A549 (cell line): ENCODE measurements around the gene SULF2. TPM values are rescaled to one million over a fixed set of nuclear protein-coding genes. Genes with fewer than 3 reads are reported as not detected.

ENCODE experiments used
- ATAC-seq, 2 experiments: fragments of 200-7000 bp in 1 of 2; fragments of >200 bp in 1 of 2; cut with Nextera tagmentation in 1 of 2; cut with Tn5 transposase in 1 of 2; 3 replicates each; pipeline versions ENCODE4 v1.8.0 to v1.9.1; 2018 to 2020; ENCODE audit warnings: mild to moderate bottlenecking in 1 of 2, moderate library complexity in 1 of 2
- CTCF ChIA-PET: fragments of 300-600 bp; sonication (Branson Sonifier 250); formaldehyde crosslinking; extraction: SDS; loops from one replicate; lab custom pipeline; 2021; ENCODE audit warnings: antibody characterized with exemption, inconsistent platforms; lab: Yijun Ruan, JAX
- POLR2A ChIA-PET: fragments of 350-600 bp; formaldehyde crosslinking; extraction: SDS; loops from one replicate; lab custom pipeline; 2021; ENCODE audit warnings: antibody characterized with exemption, inconsistent platforms; lab: Yijun Ruan, JAX
- DNase-seq, 2 experiments: peaks; one replicate each; pipeline versions ENCODE4 v3.0.0 to v3.0.0-alpha.2; 2011 to 2016; ENCODE audit warnings: low read depth in 1 of 2, low spot score in 1 of 2
- FAIRE-seq: peaks from 2 replicates; lab custom pipeline; 2011; peaks lifted over from hg19 to GRCh38; lab: Jason Lieb, UNC
- H3K27ac ChIP-seq, 2 experiments: fragments of >200 bp; sonication (Bioruptor Twin); formaldehyde crosslinking; 3 replicates each; pipeline ENCODE4 v1.5.1; 2016 to 2017
- H3K4me1 ChIP-seq: fragments of >200 bp; sonication (Bioruptor Twin); formaldehyde crosslinking; 3 replicates; pipeline ENCODE4 v1.6.1; 2016
- H3K4me2 ChIP-seq: fragments of >200 bp; sonication (Bioruptor Twin); formaldehyde crosslinking; 3 replicates; pipeline ENCODE4 v1.6.1; 2016
- H3K4me3 ChIP-seq: fragments of >200 bp; sonication (Bioruptor Twin); formaldehyde crosslinking; 3 replicates; pipeline ENCODE4 v1.5.1; 2016
- H3K9me3 ChIP-seq: fragments of >200 bp; sonication (Bioruptor Twin); formaldehyde crosslinking; 3 replicates; pipeline ENCODE4 v1.6.1; 2016
- CBX8 ChIP-seq: fragments of 200-600 bp; sonication (generic); IDR thresholded peaks from 2 replicates; pipeline ENCODE4 v1.6.1; 2016
- CHD2 ChIP-seq: fragments of 150-350 bp; IDR thresholded peaks from 2 replicates; pipeline ENCODE4 v1.6.1; 2014; ENCODE audit warnings: low read length; ENCODE audit not compliant: partially characterized antibody
- EHF ChIP-seq: fragments of 250-450 bp; sonication (Bioruptor Pico); IDR thresholded peaks from 2 replicates; pipeline ENCODE4 v1.5.0; 2020; ENCODE audit warnings: mild to moderate bottlenecking
- EP300 ChIP-seq, 2 experiments: fragments of >200 bp; sonication (Bioruptor Twin); formaldehyde crosslinking; IDR thresholded peaks; 2 replicates in 1 of 2; 3 replicates in 1 of 2; pipeline ENCODE4 v1.6.1; 2016 to 2017
- FOXS1 ChIP-seq: fragments of 250-450 bp; sonication (Bioruptor Pico); IDR thresholded peaks from 2 replicates; pipeline ENCODE4 v1.5.0; 2020; ENCODE audit warnings: mild to moderate bottlenecking, moderate library complexity
- HES2 ChIP-seq: fragments of >200 bp; sonication (Bioruptor Twin); formaldehyde crosslinking; IDR thresholded peaks from 2 replicates; pipeline ENCODE4 v1.6.1; 2016
- HEYL ChIP-seq: fragments of 250-450 bp; sonication (Bioruptor Pico); IDR thresholded peaks from 2 replicates; pipeline ENCODE4 v1.8.0; 2021; ENCODE audit warnings: mild to moderate bottlenecking, moderate library complexity
- HOXA7 ChIP-seq: fragments of 250-450 bp; sonication (Bioruptor Pico); IDR thresholded peaks from 2 replicates; pipeline ENCODE4 v1.5.0; 2020; ENCODE audit warnings: mild to moderate bottlenecking, moderate library complexity
- HOXB13 ChIP-seq: fragments of 250-450 bp; sonication (Bioruptor Pico); IDR thresholded peaks from 2 replicates; pipeline ENCODE4 v1.5.0; 2020; ENCODE audit warnings: low read depth, mild to moderate bottlenecking, moderate library complexity
- HOXB5 ChIP-seq: fragments of 250-450 bp; sonication (Bioruptor Pico); IDR thresholded peaks from 2 replicates; pipeline ENCODE4 v1.5.0; 2020; ENCODE audit warnings: mild to moderate bottlenecking, moderate library complexity
- JUN ChIP-seq, 2 experiments: fragments of >200 bp; sonication (Bioruptor Twin); formaldehyde crosslinking; IDR thresholded peaks; 2 replicates in 1 of 2; 3 replicates in 1 of 2; pipeline ENCODE4 v1.6.1; 2016 to 2017
- MAFK ChIP-seq: fragments of 450-650 bp; IDR thresholded peaks from 2 replicates; pipeline ENCODE4 v1.6.1; 2014; ENCODE audit not compliant: partially characterized antibody
- NFE2L2 ChIP-seq: fragments of 150-350 bp; conservative IDR thresholded peaks from 2 replicates; pipeline ENCODE4 v1.6.1; 2014; ENCODE audit warnings: low read length
- PBX3 ChIP-seq: IDR thresholded peaks from 2 replicates; pipeline ENCODE4 v1.6.1; 2012
- POLR2AphosphoS2 ChIP-seq: conservative IDR thresholded peaks from 2 replicates; pipeline ENCODE4 v1.6.1; 2012; ENCODE audit warnings: low read length, improper control_type of control experiment, inconsistent platforms
- RAD21 ChIP-seq, 2 experiments: fragments of >200 bp in 1 of 2; sonication (Bioruptor Twin) in 1 of 2; formaldehyde crosslinking in 1 of 2; IDR thresholded peaks in 1 of 2; conservative IDR thresholded peaks in 1 of 2; 2 replicates in 1 of 2; 3 replicates in 1 of 2; pipeline ENCODE4 v1.6.1; 2012 to 2018; ENCODE audit warnings: inconsistent platforms in 1 of 2
- RFX5 ChIP-seq: fragments of 450-650 bp; IDR thresholded peaks from 2 replicates; pipeline ENCODE4 v1.7.1; 2014; ENCODE audit warnings: antibody characterized with exemption, mild to moderate bottlenecking, moderate library complexity
- TP53 ChIP-seq: fragments of 250-450 bp; sonication (Bioruptor Pico); IDR thresholded peaks from 2 replicates; pipeline ENCODE4 v1.5.0; 2021; ENCODE audit warnings: mild to moderate bottlenecking, moderate library complexity
- USF2 ChIP-seq: fragments of 450-650 bp; IDR thresholded peaks from 2 replicates; pipeline ENCODE4 v1.6.1; 2014; ENCODE audit warnings: antibody characterized with exemption
- ZFP36 ChIP-seq: fragments of 450-650 bp; IDR thresholded peaks from 2 replicates; pipeline ENCODE4 v1.6.1; 2014; ENCODE audit warnings: borderline replicate concordance; ENCODE audit not compliant: partially characterized antibody
- WGBS: methylation state at CpG from one replicate; pipeline ENCODE4 v1.1.6; 2017; ENCODE audit errors: missing lambda C conversion rate; 5-methylcytosine and 5-hydroxymethylcytosine counted together
- polyA plus RNA-seq, 4 experiments: library from polyadenylated mRNA; depleted of rRNA in 3 of 4; stranded (reverse); fragments of >200 nt; fragmentation: RNase III in 1 of 4; extraction: RNeasy Plus Mini Kit Qiagen cat#74134 plus additional on column Dnase treatment in 1 of 4; gene quantifications; 2 replicates in 3 of 4; 3 replicates in 1 of 4; pipeline ENCODE4 v1.2.3, GENCODE V29; 2011 to 2017
- TF ChIP-seq, protein P1 (sequence below): fragments of 250-450 bp; sonication (Bioruptor Pico); IDR thresholded peaks from 2 replicates; pipeline ENCODE4 v1.5.0; 2020; ENCODE audit warnings: low read depth, mild to moderate bottlenecking, moderate library complexity
- TF ChIP-seq, protein P2 (sequence below): fragments of 150-350 bp; IDR thresholded peaks from 2 replicates; pipeline ENCODE4 v1.6.1; 2014; ENCODE audit warnings: low read depth, mild to moderate bottlenecking, low read length

Gene SULF2
- polyA plus RNA-seq, 2 of the 4 experiments (the other 2 are of a cell fraction), result 5.8 to 16.8 TPM

- ChIA-PET POLR2A (no interaction called here), CTCF (no interaction called here)
- Histone ChIP-seq H3K9me3 (no peaks in the 10 kb centered on the region), H3K4me1 (no peaks in the 10 kb centered on the region), H3K4me2 (no peak overlapping the region), H3K4me3 (no peak overlapping the region), H3K27ac (no peak overlapping the region)
- 80% methylated on average over 32 of the region's 32 CpGs for WGBS
- no peak for DNase-seq
- FAIRE-seq, result no peak
- no peak for TF ChIP-seq RFX5
- no peak for TF ChIP-seq USF2
- no peak for TF ChIP-seq HEYL (CRISPR knock-in tag)
- TF ChIP-seq MAFK, result peak; percentile 5
- no peak for ATAC-seq
These were observed 27.9 kb downstream of the SULF2 start for GRCh38 chr20:47757145-47758035.

DNA sequence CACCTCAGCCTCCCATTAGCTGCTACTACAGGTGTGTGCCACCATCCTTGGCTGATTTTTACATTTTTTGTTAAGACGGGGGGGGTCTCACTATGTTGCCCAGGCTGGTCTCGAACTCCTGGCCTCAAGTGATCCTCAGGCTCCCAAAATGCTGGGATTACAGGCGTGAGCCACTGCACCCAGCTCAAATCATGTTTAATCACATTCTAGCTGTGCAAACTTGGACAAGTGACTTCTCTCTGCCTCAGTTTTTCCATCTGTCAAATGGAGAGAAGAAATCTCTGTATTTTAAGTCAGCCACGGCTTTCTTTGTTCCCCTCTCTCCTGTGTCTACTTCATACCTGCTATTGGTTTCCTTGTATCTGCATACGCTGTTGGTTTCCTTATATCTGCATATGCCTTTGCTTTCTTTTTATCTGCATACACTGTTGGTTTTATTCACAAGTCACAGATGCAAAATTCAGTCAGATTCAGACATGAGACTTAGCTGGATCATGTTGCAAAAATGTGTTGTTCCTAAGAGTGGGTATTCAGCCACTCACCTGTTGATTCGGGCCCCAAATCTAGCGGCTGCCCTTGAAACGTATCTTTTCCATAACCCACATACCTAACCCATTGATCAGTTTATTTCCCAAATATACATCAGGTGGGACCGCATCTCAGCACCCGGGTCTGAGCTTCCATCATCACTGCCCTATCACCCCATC lies 30.2 kb downstream of the SULF2 start:
- DNase-seq (no peak), FAIRE-seq (no peak), ATAC-seq (no peak)
- Histone ChIP-seq H3K4me1 (no peaks in the 10 kb centered on the region), H3K4me3 (no peak overlapping the region), H3K4me2 (no peak overlapping the region), H3K9me3 (no peaks in the 10 kb centered on the region), H3K27ac (no peak overlapping the region)
- TF ChIP-seq FOXS1, result no peak
- TF ChIP-seq JUN (IDR thresholded peaks at IDR 0.05), result no peak
- TF ChIP-seq HES2, result no peak
- ChIA-PET POLR2A (no interaction called here), CTCF (interaction anchor here (0.6 to 1.7 kb wide), 5 partner anchors 10 to 963 kb away, joined by 3 to 7 read pairs (median 5); no protein-coding TSS in a partner anchor)
- 68% methylated on average over 9 of the region's 10 CpGs for WGBS

GRCh38 chr20:47754388-47754715 lies 30.9 kb downstream of the SULF2 start:
- no peak for TF ChIP-seq HOXB5
- TF ChIP-seq HEYL (CRISPR knock-in tag), result no peak
- no peak for TF ChIP-seq EP300 (IDR thresholded peaks at IDR 0.05)
- TF ChIP-seq EHF, result no peak
- no peak for TF ChIP-seq JUN (IDR thresholded peaks at IDR 0.05)
- no peak for TF ChIP-seq HOXA7
- TF ChIP-seq TP53, result no peak
- no peak for TF ChIP-seq PBX3
- TF ChIP-seq, protein P1, sequence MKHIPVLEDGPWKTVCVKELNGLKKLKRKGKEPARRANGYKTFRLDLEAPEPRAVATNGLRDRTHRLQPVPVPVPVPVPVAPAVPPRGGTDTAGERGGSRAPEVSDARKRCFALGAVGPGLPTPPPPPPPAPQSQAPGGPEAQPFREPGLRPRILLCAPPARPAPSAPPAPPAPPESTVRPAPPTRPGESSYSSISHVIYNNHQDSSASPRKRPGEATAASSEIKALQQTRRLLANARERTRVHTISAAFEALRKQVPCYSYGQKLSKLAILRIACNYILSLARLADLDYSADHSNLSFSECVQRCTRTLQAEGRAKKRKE, result no peak
- TF ChIP-seq, protein P2, sequence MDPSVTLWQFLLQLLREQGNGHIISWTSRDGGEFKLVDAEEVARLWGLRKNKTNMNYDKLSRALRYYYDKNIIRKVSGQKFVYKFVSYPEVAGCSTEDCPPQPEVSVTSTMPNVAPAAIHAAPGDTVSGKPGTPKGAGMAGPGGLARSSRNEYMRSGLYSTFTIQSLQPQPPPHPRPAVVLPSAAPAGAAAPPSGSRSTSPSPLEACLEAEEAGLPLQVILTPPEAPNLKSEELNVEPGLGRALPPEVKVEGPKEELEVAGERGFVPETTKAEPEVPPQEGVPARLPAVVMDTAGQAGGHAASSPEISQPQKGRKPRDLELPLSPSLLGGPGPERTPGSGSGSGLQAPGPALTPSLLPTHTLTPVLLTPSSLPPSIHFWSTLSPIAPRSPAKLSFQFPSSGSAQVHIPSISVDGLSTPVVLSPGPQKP, result no peak
- TF ChIP-seq NFE2L2, result no peak
- no peak for TF ChIP-seq RAD21 (conservative IDR thresholded peaks at IDR 0.05 in 1 of 2, IDR thresholded peaks at IDR 0.05 in 1 of 2)
- TF ChIP-seq ZFP36, result no peak
- no peak for TF ChIP-seq CBX8
- TF ChIP-seq CHD2, result no peak
- TF ChIP-seq HOXB13 (CRISPR knock-in tag), result no peak
- no peak for TF ChIP-seq POLR2AphosphoS2
- no peak for TF ChIP-seq RFX5
- TF ChIP-seq, all 56 proteins: peak for 0
- ChIA-PET CTCF (interaction anchor here (1.2 to 1.3 kb wide), 2 partner anchors 30 to 76 kb away, joined by 3 read pairs; no protein-coding TSS in a partner anchor), POLR2A (no interaction called here)
- WGBS, result 73% methylated on average over 2 of the region's 2 CpGs
- ATAC-seq (no peak), DNase-seq (no peak), FAIRE-seq (no peak)
- no peaks in the 10 kb centered on the region for H3K4me1 ChIP-seq
- no peaks in the 10 kb centered on the region for H3K9me3 ChIP-seq
- H3K4me3 ChIP-seq, result no peak overlapping the region
- H3K27ac ChIP-seq, result no peak overlapping the region
- no peak overlapping the region for H3K4me2 ChIP-seq
